GM12864 (cell line): Measurements from ENCODE around the gene SLC22A9.

ENCODE experiments used
- DNase-seq: peaks from one replicate; pipeline ENCODE4 v3.0.0-alpha.2; 2011; ENCODE audit warnings: low read depth
- H3K4me3 ChIP-seq: 2 replicates; pipeline ENCODE4 v1.5.1; 2011; ENCODE audit warnings: mild to moderate bottlenecking, low read depth, low read length, control low read depth
- TF ChIP-seq, protein P1 (sequence below): IDR thresholded peaks from 2 replicates; pipeline ENCODE4 v1.5.1; 2011; ENCODE audit warnings: low read depth, mild to moderate bottlenecking, moderate library complexity, low read length, control low read depth, inconsistent platforms; ENCODE audit errors: missing control alignments

Gene SLC22A9

DNA sequence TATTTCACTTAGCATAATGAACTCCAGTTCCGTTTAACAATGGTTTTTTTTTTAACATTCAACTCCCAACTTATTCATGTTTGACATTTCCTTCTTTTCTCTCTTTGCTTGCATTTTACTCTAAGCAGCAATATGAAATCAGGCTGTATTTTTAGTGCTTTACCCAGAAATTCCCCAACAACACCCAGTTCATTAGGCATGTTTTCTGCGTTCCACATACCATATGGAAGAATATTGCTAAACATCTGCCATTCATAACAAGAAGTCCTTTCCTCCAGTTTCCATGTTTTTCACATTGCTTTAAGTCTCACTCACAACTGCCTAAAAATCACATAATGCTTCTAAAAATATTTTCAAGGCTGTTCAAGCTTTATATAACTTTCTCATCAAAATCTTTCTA is 75.5 kb downstream of the SLC22A9 start:
- no peak for DNase-seq
- TF ChIP-seq, protein P1, sequence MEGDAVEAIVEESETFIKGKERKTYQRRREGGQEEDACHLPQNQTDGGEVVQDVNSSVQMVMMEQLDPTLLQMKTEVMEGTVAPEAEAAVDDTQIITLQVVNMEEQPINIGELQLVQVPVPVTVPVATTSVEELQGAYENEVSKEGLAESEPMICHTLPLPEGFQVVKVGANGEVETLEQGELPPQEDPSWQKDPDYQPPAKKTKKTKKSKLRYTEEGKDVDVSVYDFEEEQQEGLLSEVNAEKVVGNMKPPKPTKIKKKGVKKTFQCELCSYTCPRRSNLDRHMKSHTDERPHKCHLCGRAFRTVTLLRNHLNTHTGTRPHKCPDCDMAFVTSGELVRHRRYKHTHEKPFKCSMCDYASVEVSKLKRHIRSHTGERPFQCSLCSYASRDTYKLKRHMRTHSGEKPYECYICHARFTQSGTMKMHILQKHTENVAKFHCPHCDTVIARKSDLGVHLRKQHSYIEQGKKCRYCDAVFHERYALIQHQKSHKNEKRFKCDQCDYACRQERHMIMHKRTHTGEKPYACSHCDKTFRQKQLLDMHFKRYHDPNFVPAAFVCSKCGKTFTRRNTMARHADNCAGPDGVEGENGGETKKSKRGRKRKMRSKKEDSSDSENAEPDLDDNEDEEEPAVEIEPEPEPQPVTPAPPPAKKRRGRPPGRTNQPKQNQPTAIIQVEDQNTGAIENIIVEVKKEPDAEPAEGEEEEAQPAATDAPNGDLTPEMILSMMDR, result no peak

GRCh38 chr11:63445720-63446119 is 76.1 kb downstream of the SLC22A9 start:
- no peak overlapping the region for H3K4me3 ChIP-seq
- TF ChIP-seq, protein P1, result no peak
- no peak for DNase-seq

More for the DNA sequence above, 75.5 kb downstream of the SLC22A9 start:
- H3K4me3 ChIP-seq, result no peak overlapping the region

GRCh38 chr11:63448646-63449045 is 79.1 kb downstream of the SLC22A9 start:
- no peak overlapping the region for H3K4me3 ChIP-seq
- TF ChIP-seq, protein P1, result no peak
- DNase-seq, result no peak

DNA sequence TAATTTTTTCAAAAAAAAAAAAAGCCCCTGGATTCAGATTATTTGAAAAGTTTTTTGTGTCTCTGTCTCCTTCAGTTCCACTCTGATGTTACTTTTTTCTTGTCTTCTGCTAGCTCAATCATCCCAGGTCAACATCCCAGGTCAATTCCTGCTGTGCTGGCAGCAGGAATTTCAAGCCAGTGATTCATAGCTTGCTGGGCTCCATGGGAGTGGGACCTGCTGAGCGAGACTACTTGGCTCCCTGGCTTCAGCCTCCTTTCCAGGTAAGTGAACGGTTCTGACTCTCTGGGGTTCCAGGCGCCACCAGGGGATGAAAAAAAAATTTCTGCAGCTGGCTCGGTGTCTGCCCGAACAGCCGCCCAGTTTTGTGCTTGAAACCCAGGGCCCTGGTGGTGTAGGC is 90.0 kb downstream of the SLC22A9 start:
- TF ChIP-seq, protein P1, result no peak
- no peak overlapping the region for H3K4me3 ChIP-seq
- DNase-seq, result no peak
